ENCODE measurements around the gene MLANA.

- TF ChIP-seq POLR2A (IDR thresholded peaks at IDR 0.05; ENCODE audit: low read depth, low read length) (no peak), POLR2AphosphoS5 (IDR thresholded peaks at IDR 0.05; ENCODE audit: low read depth, low read length) (no peak), SPI1 (IDR thresholded peaks at IDR 0.05; ENCODE audit: low read depth, low read length) (no peak), TAF1 (IDR thresholded peaks at IDR 0.05; ENCODE audit: low read depth, low read length) (no peak), POU2F2 (IDR thresholded peaks at IDR 0.05; ENCODE audit: low read depth, low read length) (no peak), PAX5 (IDR thresholded peaks at IDR 0.05; ENCODE audit: insufficient read depth, low read length, severe bottlenecking) (no peak)
Observed at GRCh38 chr9:5957166-5957565, 66.5 kb downstream of the MLANA start.

Measured in GM12891 (cell line).